Activated CD4-positive, alpha-beta T cell treated with anti-CD3 and anti-CD28 coated beads, Interleukin-2, amount 50 U/mL, for 48 hours (primary cell): ENCODE results near the gene MAMDC2.

ENCODE experiments used
- DNase-seq, 2 experiments: peaks; one replicate each; pipeline ENCODE4 v3.0.0-alpha.2; 2020

Gene MAMDC2

GRCh38 chr9:70066418-70066817 is 22.8 kb downstream of the MAMDC2 start:
- no peak for DNase-seq

- no peak for DNase-seq
These were observed 23.2 kb downstream of the MAMDC2 start for GRCh38 chr9:70066874-70067273.

- DNase-seq = no peak
These were observed 26.1 kb downstream of the MAMDC2 start for GRCh38 chr9:70069704-70070103.

DNA sequence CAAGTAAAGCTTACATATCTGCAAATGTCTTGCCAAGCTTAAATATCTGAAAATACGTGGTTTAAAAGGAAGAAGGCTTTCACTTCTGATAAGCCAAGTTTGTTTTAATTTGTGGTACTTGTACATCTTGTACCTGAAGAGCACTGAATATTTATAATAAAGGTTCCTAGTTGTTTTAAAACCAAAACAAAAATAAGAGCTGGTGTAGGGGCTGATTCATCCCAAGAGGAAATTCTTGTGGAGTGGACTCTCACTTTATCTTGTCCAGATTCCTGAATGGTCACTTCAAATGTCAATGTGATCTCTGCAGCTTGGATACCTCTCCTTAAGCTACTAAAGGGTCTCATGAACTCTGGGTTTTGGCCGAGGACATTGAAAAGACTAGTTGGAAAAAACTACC is 29.5 kb downstream of the MAMDC2 start:
- no peak for DNase-seq

GRCh38 chr9:70073756-70074155 is 30.1 kb downstream of the MAMDC2 start:
- no peak for DNase-seq

GRCh38 chr9:70076678-70077077 is 33.0 kb downstream of the MAMDC2 start:
- no peak for DNase-seq

DNA sequence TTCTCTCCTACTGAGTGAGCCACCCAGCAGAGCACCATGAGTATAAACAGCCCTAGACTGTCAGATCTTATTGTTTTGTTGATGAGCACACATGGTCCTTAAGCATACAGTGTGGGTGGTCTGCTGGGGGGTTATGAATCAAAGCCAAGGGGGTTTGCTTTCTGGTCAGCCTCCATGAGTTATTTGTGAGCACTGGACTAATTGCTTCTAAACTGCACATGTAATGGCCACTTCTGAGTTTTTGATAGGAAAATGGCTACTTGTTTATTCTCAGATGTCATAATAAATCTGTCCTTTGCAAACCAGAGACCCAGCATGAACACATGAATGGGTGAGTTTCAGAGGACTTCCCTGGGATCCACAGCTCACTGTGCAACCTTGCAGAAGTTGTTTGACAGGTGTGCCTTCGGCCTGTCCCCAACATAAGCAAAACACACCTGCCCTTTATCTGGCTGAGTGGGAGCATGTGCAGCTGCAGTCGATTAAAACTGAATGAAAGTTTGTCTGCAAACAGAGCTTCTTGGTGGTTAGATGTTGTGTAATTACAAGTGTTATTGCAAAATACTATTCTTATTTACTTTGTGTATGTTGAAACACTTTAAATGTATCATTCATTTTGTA is 35.9 kb downstream of the MAMDC2 start:
- DNase-seq = no peak

DNA sequence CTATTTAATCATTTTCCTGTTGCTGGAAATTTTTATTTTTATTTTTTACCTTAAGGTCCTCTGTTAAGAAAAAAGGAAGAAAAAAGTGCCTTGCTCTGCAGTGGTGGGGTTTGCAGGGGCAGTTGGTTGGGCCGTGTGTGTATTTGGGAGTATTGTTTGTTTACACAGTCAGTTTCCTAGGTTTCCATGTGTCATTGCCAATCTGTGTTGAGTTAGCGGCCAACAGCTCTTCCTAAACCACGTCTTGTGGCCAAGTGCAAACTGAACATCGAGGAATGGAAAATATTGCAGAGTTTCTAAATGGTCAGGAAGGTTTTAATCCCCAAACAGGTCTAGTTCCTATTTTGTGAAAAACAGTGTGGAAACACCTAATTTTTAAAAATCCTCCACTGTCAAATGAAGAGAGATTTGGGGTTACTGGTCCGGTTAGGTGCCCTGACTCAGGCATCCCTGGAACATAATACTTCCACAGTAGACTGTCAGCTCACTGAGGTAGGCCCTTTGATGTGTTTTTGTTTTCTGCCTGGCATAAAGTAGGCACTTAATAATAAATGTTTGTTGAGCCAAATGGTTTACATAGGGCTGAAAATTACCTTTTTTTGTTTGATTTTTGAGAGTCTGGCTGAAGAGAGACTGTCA is 37.0 kb downstream of the MAMDC2 start:
- DNase-seq = no peak

GRCh38 chr9:70081120-70081495 is 37.5 kb downstream of the MAMDC2 start:
- no peak for DNase-seq

GRCh38 chr9:70083429-70083828 is 39.8 kb downstream of the MAMDC2 start:
- no peak for DNase-seq

DNA sequence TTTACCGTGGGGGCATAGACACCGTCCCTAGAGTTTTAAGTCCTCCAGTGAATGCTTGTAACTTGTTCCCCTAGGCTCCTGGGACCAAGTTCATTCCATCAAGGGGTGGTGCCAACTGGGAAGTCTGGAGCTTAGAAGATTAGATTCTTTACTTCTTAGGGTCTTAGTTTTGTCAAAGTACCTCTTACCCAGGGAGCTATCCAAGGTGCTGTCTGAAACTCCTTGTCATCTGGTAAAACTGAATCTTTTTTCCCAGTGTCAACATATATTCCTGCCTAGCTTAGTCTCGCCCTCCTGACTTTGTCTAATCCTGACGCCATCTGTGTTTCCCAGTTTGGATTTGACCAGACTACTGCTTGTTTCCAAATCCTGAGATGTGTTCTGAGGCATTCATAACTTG is 41.6 kb downstream of the MAMDC2 start:
- DNase-seq = no peak

GRCh38 chr9:70091103-70091502 is 47.5 kb downstream of the MAMDC2 start:
- no peak for DNase-seq

- DNase-seq = no peak
These were observed 47.9 kb downstream of the MAMDC2 start for GRCh38 chr9:70091572-70091971.

- DNase-seq = no peak
These were observed 48.5 kb downstream of the MAMDC2 start for GRCh38 chr9:70092190-70092589.

DNA sequence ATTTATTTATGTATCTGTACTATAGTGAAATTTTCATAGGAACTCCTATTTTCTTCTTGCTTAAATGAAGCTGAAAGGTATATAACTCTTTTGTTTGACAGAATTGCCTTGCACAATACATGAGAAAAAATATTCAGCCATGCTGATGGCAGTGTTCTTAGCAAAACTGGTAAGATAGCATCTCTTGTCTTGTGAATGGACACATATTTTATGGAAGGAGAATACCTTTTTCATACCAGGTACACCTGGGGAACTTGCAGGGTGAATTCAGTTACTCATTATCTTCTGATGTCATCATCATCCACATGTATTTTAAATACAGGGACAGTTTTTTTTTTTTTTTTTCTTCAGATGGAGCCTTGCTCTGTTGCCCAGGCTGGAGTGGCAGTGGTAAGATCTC is 49.4 kb downstream of the MAMDC2 start:
- no peak for DNase-seq

DNA sequence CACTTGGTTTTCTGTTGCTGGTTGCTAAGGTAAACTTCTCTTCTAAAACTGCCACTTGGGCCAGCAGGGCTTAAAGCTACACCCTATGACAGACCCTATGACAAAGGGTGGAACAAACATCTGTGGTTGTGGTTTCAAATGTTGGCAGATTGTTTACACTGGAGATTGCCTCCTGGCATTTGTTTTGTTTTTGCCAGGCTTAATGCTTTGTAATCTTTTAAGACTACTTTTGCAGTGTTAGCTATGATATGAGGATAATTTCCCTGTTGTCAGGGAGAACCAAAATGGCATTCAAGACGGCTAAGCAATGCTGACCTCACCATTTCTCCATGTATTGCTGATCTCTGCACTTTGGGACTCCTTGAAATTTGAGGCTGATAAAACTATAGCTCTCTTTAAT is 50.3 kb downstream of the MAMDC2 start:
- no peak for DNase-seq

- no peak for DNase-seq
These were observed 51.1 kb downstream of the MAMDC2 start for GRCh38 chr9:70094747-70095146.

- no peak for DNase-seq
These were observed 53.5 kb downstream of the MAMDC2 start for GRCh38 chr9:70097187-70097586.

DNA sequence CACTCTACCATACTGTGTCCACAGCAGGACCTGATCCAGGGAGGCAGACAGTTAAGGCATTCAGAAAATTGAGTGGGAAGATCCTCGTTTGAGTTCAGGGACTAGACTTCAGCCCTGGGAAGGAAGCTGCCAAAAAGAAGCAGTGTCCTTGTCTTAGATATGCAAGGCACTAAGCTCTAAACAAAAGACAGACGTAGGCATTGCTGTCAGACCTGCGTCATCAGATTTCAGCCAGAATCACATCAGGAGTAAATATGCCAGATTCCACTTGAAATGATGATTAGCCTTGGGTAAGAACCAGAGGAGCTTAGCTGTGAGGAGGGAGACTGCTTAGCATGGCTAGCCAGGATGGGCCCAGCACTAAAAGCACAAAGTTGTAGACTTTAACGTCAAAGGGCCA is 56.7 kb downstream of the MAMDC2 start:
- no peak for DNase-seq

DNA sequence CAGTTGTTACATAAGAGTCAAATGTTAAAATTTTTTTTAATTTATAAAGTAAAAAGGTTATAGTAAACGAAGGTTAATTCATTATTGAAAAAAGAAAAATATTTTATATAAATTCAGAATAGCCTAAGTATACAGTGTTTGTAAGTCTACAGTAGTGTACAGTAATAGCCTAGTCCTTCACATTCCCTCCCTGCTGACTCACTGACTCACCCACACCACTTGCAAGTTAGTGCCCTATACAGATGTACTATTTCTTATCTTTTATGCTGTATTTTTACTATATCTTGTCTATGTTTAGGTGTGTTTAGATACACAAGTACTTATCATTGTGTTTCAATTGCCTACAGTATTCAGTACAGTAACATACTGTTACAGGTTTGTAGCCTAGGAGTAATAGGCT is 57.6 kb downstream of the MAMDC2 start:
- DNase-seq = no peak

- no peak for DNase-seq
These were observed 61.5 kb downstream of the MAMDC2 start for GRCh38 chr9:70105147-70105546.

GRCh38 chr9:70106571-70106970 is 62.9 kb downstream of the MAMDC2 start:
- no peak for DNase-seq

- DNase-seq = no peak
These were observed 63.9 kb downstream of the MAMDC2 start for GRCh38 chr9:70107558-70107957.

DNA sequence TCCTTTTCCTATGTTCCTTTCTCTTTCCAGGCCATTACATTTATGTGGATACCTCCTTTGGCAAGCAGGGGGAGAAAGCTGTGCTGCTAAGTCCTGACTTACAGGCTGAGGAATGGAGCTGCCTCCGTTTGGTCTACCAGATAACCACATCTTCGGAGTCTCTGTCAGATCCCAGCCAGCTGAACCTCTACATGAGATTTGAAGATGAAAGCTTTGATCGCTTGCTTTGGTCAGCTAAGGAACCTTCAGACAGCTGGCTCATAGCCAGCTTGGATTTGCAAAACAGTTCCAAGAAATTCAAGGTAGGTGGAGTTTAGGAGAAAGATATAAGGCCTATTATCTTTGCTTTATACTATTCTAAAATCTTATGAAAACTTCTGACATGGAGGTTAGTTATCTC is 64.5 kb downstream of the MAMDC2 start:
- DNase-seq = no peak
